GM19023 (cell line): ENCODE results near the gene EIF3A.
"Not testable (repeated sequence)": the region's sequence is repeated elsewhere in the genome, so short reads cannot be mapped to it uniquely, and the experiment has no call there.

Experiments used
- ATAC-seq: cut with Tn5 transposase; IDR thresholded peaks from one replicate; pipeline ENCODE4 v1.9.1; 2021; ENCODE audit warnings: mild to moderate bottlenecking, moderate library complexity; ENCODE audit not compliant: unreplicated experiment

Gene EIF3A

GRCh38 chr10:119100434-119101238 lies 20.0 kb upstream of the EIF3A start:
- no peak for ATAC-seq

- ATAC-seq = no peak
Measured at GRCh38 chr10:119098576-119098975, 18.0 kb upstream of the EIF3A start.

- ATAC-seq = not testable (repeated sequence)
Measured at GRCh38 chr10:119096641-119097415, 16.2 kb upstream of the EIF3A start.

GRCh38 chr10:119095640-119096039 lies 15.0 kb upstream of the EIF3A start:
- ATAC-seq = no peak

GRCh38 chr10:119090968-119091367 lies 10.4 kb upstream of the EIF3A start:
- no peak for ATAC-seq

- ATAC-seq = no peak
Measured at GRCh38 chr10:119090026-119090795, 9.6 kb upstream of the EIF3A start.

- ATAC-seq = no peak
Measured at GRCh38 chr10:119087271-119087882, 6.8 kb upstream of the EIF3A start.

GRCh38 chr10:119084896-119085295 lies 4.3 kb upstream of the EIF3A start:
- no peak for ATAC-seq

- peak; percentile 68 for ATAC-seq
Measured at GRCh38 chr10:119079599-119080520, 757 bp downstream of the EIF3A start.

- ATAC-seq = no peak
Measured at GRCh38 chr10:119078422-119079179, 2.0 kb downstream of the EIF3A start.

- ATAC-seq = no peak
Measured at GRCh38 chr10:119073584-119073983, 7.0 kb downstream of the EIF3A start.

GRCh38 chr10:119070395-119071165 lies 10.0 kb downstream of the EIF3A start:
- no peak for ATAC-seq

GRCh38 chr10:119061926-119062325 lies 18.7 kb downstream of the EIF3A start:
- ATAC-seq = no peak

GRCh38 chr10:119061352-119061751 lies 19.3 kb downstream of the EIF3A start:
- ATAC-seq = no peak

- ATAC-seq = no peak
Measured at GRCh38 chr10:119060107-119060506, 20.5 kb downstream of the EIF3A start.

GRCh38 chr10:119059557-119059956 lies 21.1 kb downstream of the EIF3A start:
- ATAC-seq = no peak

- ATAC-seq = no peak
Measured at GRCh38 chr10:119058010-119058409, 22.6 kb downstream of the EIF3A start.

- no peak for ATAC-seq
Measured at GRCh38 chr10:119055472-119055871, 25.1 kb downstream of the EIF3A start.
